Measurements from ENCODE around the gene ACOT7.

Gene ACOT7

DNA sequence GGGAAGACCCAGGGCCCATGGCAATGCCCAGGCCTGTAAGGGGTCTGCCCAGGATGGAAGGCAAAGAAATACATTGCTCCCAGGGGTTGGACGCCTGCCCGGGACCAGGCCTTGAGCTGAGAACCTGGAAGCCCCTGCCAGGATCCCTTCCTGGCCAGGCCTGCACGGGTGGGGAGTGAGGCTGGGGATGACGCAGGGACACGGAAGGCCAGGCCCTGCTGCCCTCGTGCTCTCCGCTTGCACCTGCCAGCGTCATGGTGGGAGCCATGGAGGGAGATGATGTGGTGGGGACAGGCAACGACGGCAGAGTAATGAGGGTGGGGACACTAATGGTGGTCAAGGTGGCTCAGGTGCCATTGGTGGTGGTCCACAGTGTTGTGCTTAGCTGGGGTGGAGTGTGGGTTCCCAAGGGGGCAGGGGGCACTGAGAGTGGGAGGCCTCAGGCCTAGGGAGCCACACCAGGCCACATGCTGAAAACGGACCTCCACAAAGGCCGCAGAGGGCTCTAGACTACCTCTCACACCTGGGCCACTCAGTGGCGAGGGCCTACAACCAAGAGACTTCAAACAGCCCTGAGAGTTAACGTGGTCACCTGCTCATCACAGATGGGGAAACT, 145.3 kb downstream of the ACOT7 start:
- peaks cover 2% of the 10 kb centered on the region for H3K9me3 ChIP-seq (ENCODE audit: control insufficient read depth, low read length)
- DNase-seq (ENCODE audit: low read depth), result no peak
- H3K27me3 ChIP-seq (replicated peaks; ENCODE audit: control insufficient read depth, insufficient read depth, low read length), result peaks cover 40% of the 10 kb centered on the region
- H3K9ac ChIP-seq (ENCODE audit: low read length), result no peak overlapping the region
- no peaks in the 10 kb centered on the region for H3K36me3 ChIP-seq (ENCODE audit: control insufficient read depth, insufficient read depth, low read length, severe bottlenecking)
- H3K4me3 ChIP-seq (ENCODE audit: low read length), result no peak overlapping the region
- H3K4me1 ChIP-seq (ENCODE audit: control insufficient read depth, insufficient read depth, low read length), result peaks cover 4% of the 10 kb centered on the region

DNA sequence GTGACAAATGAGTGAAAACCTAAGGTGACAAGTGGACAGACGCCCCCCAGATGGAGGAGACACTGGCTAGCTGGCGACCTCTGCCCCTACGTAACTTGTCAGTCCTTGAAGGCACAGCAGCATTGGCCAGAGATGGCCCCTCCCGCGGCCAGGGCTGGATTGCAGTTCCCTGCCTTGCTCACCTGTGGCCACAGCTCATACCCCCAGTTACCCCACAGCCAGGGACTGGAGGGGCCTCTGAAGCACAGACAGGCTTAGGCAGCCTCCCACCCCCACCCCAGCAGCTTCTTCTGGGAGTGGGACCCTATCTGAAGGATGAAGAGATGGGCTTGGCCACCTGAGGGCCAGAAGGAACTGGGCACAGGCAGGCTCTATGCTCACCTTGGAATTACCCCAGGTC, 145.9 kb downstream of the ACOT7 start:
- Histone ChIP-seq H3K9ac (ENCODE audit: low read length) (no peak overlapping the region), H3K27me3 (replicated peaks; ENCODE audit: control insufficient read depth, insufficient read depth, low read length) (peaks cover 45% of the 10 kb centered on the region), H3K4me3 (ENCODE audit: low read length) (no peak overlapping the region), H3K4me1 (ENCODE audit: control insufficient read depth, insufficient read depth, low read length) (peaks cover 4% of the 10 kb centered on the region), H3K36me3 (ENCODE audit: control insufficient read depth, insufficient read depth, low read length, severe bottlenecking) (no peaks in the 10 kb centered on the region), H3K9me3 (ENCODE audit: control insufficient read depth, low read length) (peaks cover 4% of the 10 kb centered on the region)
- DNase-seq (ENCODE audit: low read depth), result no peak

DNA sequence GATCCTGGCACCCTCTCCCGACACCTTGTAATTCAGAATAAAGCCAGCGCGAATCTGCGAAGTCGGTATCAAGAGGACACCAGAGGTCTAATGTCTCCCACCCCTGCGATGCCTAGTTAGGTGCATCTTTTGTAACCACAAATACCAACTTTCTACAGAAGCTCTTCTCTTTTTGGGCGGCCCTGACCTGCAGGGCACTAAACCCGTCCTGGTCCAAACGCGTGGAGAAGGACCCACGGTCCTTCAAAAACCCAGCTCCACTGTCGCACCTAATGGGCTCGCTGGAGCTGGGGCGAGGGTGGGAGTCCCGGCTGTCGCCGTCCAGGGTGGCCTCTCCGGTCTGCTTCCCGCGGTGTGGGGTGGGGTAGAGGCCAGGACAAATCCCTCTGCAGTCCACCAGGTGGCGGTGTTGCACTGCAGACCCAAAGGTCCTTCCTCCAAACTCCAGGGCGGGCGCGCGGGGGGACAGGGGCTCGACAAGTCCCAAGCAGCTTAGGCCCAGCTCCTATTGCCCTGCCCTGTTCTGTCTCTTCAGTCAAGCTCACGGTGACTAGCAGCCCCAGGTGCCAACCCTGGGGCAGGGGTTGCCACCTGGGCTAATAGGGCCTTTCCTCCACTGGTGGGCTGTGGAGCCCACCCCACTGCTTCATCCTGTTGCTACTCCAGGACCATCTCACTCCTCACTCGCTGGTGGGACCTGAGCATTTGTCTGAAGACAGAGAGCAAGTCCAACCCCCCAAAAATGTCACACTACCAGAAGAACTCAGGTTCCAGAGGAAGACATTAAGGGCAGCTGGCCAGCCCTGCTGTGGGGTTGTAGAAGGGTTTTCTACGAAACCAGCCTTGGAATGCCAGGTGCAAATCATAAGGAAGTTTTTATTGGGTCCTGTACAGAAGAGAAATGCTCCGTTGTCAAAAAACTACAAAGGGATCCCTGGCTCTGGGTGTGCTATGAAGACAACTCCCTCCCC, 146.8 kb downstream of the ACOT7 start:
- Histone ChIP-seq H3K4me3 (ENCODE audit: low read length) (no peak overlapping the region), H3K9ac (ENCODE audit: low read length) (no peak overlapping the region), H3K36me3 (ENCODE audit: control insufficient read depth, insufficient read depth, low read length, severe bottlenecking) (no peaks in the 10 kb centered on the region), H3K27me3 (replicated peaks; ENCODE audit: control insufficient read depth, insufficient read depth, low read length) (peaks cover 42% of the 10 kb centered on the region), H3K4me1 (ENCODE audit: control insufficient read depth, insufficient read depth, low read length) (peaks cover 4% of the 10 kb centered on the region), H3K9me3 (ENCODE audit: control insufficient read depth, low read length) (peaks cover 4% of the 10 kb centered on the region)
- peak; percentile 88 for DNase-seq (ENCODE audit: low read depth)

DNA sequence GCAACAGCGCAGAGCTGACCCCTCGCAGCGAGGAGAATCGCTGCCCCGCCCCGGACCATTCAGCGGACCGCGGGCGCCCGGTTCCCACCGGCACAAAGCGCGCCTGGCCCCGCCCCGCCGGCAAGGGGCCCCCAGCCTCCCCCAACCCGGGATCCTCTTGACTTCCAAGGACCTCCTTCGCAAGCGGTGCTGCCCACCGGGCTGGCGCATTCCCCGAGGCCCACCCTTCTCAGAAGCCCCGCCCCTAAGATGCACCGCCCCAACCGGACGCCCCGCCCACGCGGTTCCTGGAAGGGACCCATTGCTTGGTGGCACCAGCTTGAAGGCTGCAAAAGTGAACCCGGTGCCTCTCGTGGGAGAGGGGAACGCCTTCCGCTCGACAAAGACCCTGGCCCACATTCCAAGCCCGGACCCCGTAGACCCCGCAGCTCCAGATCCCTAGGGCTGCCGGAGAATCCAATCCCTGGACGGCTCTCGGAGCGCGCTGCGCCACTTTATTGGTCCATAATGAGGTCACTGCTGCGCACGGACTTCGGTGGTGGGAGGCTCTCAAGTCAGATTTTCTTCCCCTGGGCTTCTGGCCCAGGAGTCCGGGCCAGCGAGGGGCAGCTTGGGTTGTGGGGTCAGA, 147.6 kb downstream of the ACOT7 start:
- Histone ChIP-seq H3K9ac (ENCODE audit: low read length) (no peak overlapping the region), H3K27me3 (replicated peaks; ENCODE audit: control insufficient read depth, insufficient read depth, low read length) (peaks cover 47% of the 10 kb centered on the region), H3K36me3 (ENCODE audit: control insufficient read depth, insufficient read depth, low read length, severe bottlenecking) (no peaks in the 10 kb centered on the region), H3K9me3 (ENCODE audit: control insufficient read depth, low read length) (peaks cover 4% of the 10 kb centered on the region), H3K4me3 (ENCODE audit: low read length) (no peak overlapping the region), H3K4me1 (ENCODE audit: control insufficient read depth, insufficient read depth, low read length) (peaks cover 9% of the 10 kb centered on the region)
- DNase-seq (ENCODE audit: low read depth), result peak; percentile 30

DNA sequence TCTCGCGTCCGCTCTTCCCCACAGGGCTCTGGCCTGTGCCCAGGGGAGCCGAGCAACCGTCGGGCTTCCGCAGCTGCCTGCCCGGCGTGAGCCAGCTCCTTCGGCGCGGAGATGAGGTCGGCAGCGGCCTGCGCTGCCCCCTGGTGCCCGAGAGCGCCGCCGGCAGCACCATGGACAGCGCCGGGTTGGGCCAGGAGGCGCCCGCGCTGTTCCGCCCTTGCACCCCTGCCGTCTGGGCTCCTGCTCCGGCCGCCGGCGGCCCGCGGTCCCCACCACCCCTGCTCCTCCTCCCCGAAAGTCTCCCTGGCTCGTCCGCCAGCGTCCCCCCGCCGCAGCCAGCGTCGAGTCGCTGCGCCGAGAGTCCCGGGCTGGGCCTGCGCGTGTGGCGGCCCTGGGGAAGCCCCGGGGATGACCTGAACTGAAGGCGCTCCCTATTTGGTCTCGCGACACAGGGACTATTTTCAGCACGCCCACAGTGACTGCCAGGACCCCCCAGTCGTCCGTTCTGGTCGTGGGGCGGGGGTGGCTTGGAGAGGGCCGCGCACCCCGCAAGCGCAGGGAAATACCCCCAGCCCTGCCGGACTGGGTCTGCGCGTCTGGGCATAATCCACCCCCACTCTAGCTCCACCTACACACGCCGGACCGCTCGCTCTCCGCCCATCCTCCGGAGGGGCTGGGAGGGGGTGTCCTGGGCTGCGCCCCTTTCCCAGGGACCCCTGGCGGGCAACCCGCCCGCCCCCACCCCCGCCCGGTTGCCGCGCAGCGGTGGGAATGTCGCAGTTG, 148.3 kb downstream of the ACOT7 start:
- H3K9me3 ChIP-seq (ENCODE audit: control insufficient read depth, low read length), result peaks cover 4% of the 10 kb centered on the region
- peaks cover 47% of the 10 kb centered on the region for H3K27me3 ChIP-seq (replicated peaks; ENCODE audit: control insufficient read depth, insufficient read depth, low read length)
- peak; percentile 91 for DNase-seq (ENCODE audit: low read depth)
- peaks cover 13% of the 10 kb centered on the region for H3K4me1 ChIP-seq (ENCODE audit: control insufficient read depth, insufficient read depth, low read length)
- no peak overlapping the region for H3K4me3 ChIP-seq (ENCODE audit: low read length)
- H3K9ac ChIP-seq (ENCODE audit: low read length), result no peak overlapping the region
- no peaks in the 10 kb centered on the region for H3K36me3 ChIP-seq (ENCODE audit: control insufficient read depth, insufficient read depth, low read length, severe bottlenecking)

DNA sequence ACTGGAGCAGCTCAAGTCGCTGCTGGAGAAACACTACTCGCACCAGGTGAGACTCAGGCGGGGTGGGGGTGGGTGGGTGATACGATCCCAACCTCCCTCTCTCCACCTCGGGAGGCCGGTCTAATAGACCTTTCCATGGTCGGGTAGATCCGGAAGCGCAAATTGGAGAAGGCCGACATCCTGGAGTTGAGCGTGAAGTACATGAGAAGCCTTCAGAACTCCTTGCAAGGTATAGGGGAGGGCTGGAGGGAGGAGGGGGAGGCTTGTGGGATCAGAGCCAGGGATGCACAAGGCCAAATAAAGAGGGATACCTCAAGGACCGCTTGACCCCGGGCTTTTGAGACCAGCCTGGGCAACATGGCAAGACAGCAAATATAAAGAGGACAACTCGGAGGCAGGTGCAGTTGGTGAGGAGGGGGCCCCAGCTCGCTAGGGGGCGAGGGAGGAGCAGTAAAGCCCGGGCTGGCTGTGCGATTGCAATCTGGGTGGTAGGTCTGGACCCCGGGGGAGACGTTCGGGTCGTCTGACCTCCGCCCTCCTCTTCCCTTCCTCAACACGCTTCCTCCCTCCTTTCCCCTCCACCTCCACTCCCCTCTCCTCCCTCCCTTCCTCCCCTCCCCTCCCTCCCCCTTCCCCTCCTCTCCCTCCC, 149.0 kb downstream of the ACOT7 start:
- no peak overlapping the region for H3K4me3 ChIP-seq (ENCODE audit: low read length)
- H3K9me3 ChIP-seq (ENCODE audit: control insufficient read depth, low read length), result peaks cover 4% of the 10 kb centered on the region
- H3K27me3 ChIP-seq (replicated peaks; ENCODE audit: control insufficient read depth, insufficient read depth, low read length), result peaks cover 42% of the 10 kb centered on the region
- no peak overlapping the region for H3K9ac ChIP-seq (ENCODE audit: low read length)
- peaks cover 17% of the 10 kb centered on the region for H3K4me1 ChIP-seq (ENCODE audit: control insufficient read depth, insufficient read depth, low read length)
- no peaks in the 10 kb centered on the region for H3K36me3 ChIP-seq (ENCODE audit: control insufficient read depth, insufficient read depth, low read length, severe bottlenecking)
- DNase-seq (ENCODE audit: low read depth), result no peak

DNA sequence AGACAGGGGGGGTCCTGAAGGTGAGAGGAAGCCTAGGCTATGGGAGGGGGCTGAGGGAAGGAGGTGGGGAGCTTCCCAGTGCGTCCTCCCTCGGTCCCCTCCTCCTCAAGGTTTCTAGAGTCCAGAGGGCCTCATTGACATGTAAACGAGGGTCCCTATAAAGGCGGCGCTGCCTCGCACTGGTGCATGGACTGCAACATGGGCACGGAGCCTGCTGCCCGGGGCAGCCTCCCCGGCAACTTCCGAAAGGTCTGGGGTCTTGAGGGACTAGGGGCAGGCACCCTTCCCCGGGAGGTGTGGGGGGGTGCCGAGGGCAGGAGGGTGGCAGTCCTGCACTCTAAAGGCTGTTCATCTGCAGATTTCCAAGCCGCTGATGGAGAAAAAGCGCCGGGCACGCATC, 149.6 kb downstream of the ACOT7 start, which contains the start of gene HES3:
Gene HES3, plus strand, starts transcription at position 187 of the 400 bp plus-strand sequence. Its CDS starts 187 bp downstream, at position 374.
- H3K9ac ChIP-seq (ENCODE audit: low read length), result no peak within 1 kb of the TSS
- H3K9me3 ChIP-seq (ENCODE audit: control insufficient read depth, low read length), result peaks cover 4% of the 10 kb centered on the region
- H3K4me1 ChIP-seq (ENCODE audit: control insufficient read depth, insufficient read depth, low read length), result peaks cover 17% of the 10 kb centered on the region
- no peak within 1 kb of the TSS for H3K4me3 ChIP-seq (ENCODE audit: low read length)
- peaks cover 42% of the 10 kb centered on the region for H3K27me3 ChIP-seq (replicated peaks; ENCODE audit: control insufficient read depth, insufficient read depth, low read length)
- no peaks in the 10 kb centered on the region for H3K36me3 ChIP-seq (ENCODE audit: control insufficient read depth, insufficient read depth, low read length, severe bottlenecking)
- DNase-seq (ENCODE audit: low read depth), result no peak

DNA sequence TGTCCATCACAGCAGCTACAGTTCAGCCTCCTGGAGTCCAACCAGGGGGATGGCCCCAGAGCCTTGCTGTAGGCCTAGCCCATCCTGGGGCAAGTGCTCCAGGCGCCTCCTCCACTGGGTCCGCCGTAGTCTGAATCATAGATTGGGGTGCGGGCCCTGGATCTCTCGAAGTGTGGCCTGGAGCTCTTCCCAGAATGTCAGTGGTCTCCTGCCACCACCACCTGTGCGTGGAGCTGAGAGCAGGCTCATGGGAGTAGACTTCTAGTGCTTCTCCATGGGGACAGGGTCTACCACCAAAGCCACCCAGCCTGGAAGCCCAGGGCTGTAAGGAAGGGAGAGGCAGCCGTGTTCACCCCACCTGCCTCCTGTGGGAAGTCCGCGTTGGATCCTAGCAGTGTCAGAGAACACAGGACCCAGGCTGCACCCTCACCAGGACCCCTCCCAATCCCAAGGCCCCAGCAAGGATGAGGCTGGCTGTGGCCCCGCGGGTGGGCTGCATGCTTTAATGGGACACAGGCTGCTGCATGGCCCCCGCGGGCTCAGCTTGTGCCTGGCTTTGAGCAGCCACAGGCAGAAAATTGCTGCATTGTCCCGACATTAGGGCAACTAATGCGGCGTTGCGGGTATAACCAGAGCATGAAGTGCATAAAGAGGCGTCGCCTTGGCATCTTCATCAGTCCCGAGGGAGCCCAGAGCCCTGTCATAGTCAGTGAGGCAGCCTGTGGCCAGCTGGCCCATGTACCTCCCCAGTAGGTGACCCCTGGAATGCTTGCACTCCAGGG, 150.3 kb downstream of the ACOT7 start:
- Histone ChIP-seq H3K36me3 (ENCODE audit: control insufficient read depth, insufficient read depth, low read length, severe bottlenecking) (no peaks in the 10 kb centered on the region), H3K4me3 (ENCODE audit: low read length) (no peak overlapping the region), H3K4me1 (ENCODE audit: control insufficient read depth, insufficient read depth, low read length) (peaks cover 17% of the 10 kb centered on the region), H3K27me3 (replicated peaks; ENCODE audit: control insufficient read depth, insufficient read depth, low read length) (peaks cover 36% of the 10 kb centered on the region), H3K9me3 (ENCODE audit: control insufficient read depth, low read length) (peaks cover 4% of the 10 kb centered on the region), H3K9ac (ENCODE audit: low read length) (no peak overlapping the region)
- DNase-seq (ENCODE audit: low read depth), result no peak

DNA sequence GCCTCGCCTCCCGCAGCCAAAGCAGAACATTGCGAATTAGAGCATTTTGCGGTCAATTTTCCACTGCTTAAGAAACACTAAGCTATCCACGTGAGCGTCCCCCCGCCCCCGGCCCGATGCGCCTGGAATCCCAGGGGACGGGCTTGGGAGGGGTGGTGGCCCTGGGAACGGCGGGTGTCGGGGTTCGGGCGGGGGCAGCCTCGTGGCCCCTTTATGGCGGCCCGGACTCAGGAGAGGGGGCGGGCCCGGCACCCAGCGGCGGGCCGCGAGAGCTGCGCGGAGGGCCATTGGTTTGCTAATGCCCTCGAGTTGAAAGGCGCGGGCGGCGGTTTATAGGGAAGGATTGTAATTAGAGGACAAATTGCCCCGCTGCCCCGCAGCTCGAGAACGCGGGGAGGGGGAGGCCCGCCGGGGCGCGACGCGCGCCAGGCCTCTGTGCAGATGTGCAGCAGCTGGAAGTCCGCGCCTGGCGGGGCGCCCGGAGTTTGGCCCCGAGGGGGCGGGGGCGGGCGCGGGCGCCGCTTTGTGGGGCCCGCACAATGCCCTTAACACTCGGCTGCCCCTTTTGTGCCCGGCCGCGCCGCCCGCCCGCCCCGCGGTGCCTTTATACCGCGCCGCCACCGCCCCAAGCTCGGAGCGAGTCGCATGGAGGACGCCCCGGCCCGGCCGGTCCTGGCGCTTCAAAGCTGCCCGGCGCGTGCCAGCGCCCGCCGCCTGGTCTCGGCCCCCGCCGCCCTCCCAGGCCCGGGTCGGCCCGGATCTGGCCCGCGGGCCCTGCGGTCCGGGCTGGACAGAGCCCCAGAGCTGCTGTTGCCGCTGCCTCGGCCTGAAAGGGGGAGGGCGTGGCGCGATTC, 151.5 kb downstream of the ACOT7 start:
- peak; percentile 39 for DNase-seq (ENCODE audit: low read depth)
- no peaks in the 10 kb centered on the region for H3K36me3 ChIP-seq (ENCODE audit: control insufficient read depth, insufficient read depth, low read length, severe bottlenecking)
- H3K9ac ChIP-seq (ENCODE audit: low read length), result no peak overlapping the region
- H3K4me1 ChIP-seq (ENCODE audit: control insufficient read depth, insufficient read depth, low read length), result peaks cover 17% of the 10 kb centered on the region
- H3K4me3 ChIP-seq (ENCODE audit: low read length), result no peak overlapping the region
- peaks cover 30% of the 10 kb centered on the region for H3K27me3 ChIP-seq (replicated peaks; ENCODE audit: control insufficient read depth, insufficient read depth, low read length)
- H3K9me3 ChIP-seq (ENCODE audit: control insufficient read depth, low read length), result peaks cover 4% of the 10 kb centered on the region
